A549 (cell line): Measurements from ENCODE around the gene MGRN1.

Experiments
- BHLHE40 ChIP-seq: IDR thresholded peaks from 2 replicates; pipeline ENCODE4 v1.6.1; 2012; ENCODE audit warnings: low read depth, low read length, inconsistent platforms
- CTCF ChIP-seq: fragments of >200 bp; sonication (Bioruptor Twin); formaldehyde crosslinking; IDR thresholded peaks from 3 replicates; pipeline ENCODE4 v1.5.1; 2016
- EP300 ChIP-seq, 2 experiments: fragments of >200 bp; sonication (Bioruptor Twin); formaldehyde crosslinking; IDR thresholded peaks; 2 replicates in 1 of 2; 3 replicates in 1 of 2; pipeline ENCODE4 v1.6.1; 2016 to 2017
- MYC ChIP-seq: IDR thresholded peaks from 2 replicates; pipeline ENCODE4 v1.6.1; 2012; ENCODE audit warnings: mild to moderate bottlenecking, inconsistent platforms, low read length, improper control_type of control experiment, borderline replicate concordance
- POLR2A ChIP-seq: IDR thresholded peaks from 2 replicates; pipeline ENCODE4 v1.6.1; 2012; ENCODE audit warnings: mild to moderate bottlenecking, low read length
- RAD21 ChIP-seq, 2 experiments: fragments of >200 bp in 1 of 2; sonication (Bioruptor Twin) in 1 of 2; formaldehyde crosslinking in 1 of 2; IDR thresholded peaks in 1 of 2; conservative IDR thresholded peaks in 1 of 2; 2 replicates in 1 of 2; 3 replicates in 1 of 2; pipeline ENCODE4 v1.6.1; 2012 to 2018; ENCODE audit warnings: inconsistent platforms in 1 of 2
- REST ChIP-seq: fragments of 200-600 bp; sonication (generic); IDR thresholded peaks from 2 replicates; pipeline ENCODE4 v1.6.1; 2016; ENCODE audit warnings: antibody characterized with exemption, mild to moderate bottlenecking, moderate library complexity
- RFX5 ChIP-seq: fragments of 450-650 bp; IDR thresholded peaks from 2 replicates; pipeline ENCODE4 v1.7.1; 2014; ENCODE audit warnings: antibody characterized with exemption, mild to moderate bottlenecking, moderate library complexity
- RNF2 ChIP-seq: fragments of 200-600 bp; sonication (generic); IDR thresholded peaks from 2 replicates; pipeline ENCODE4 v1.6.1; 2016; ENCODE audit warnings: low read depth, mild to moderate bottlenecking, antibody characterized with exemption, moderate library complexity, borderline replicate concordance
- SMC3 ChIP-seq: fragments of >200 bp; sonication (Bioruptor Twin); formaldehyde crosslinking; IDR thresholded peaks from 3 replicates; pipeline ENCODE4 v1.6.1; 2018; ENCODE audit warnings: inconsistent platforms
- TP53 ChIP-seq: fragments of 250-450 bp; sonication (Bioruptor Pico); IDR thresholded peaks from 2 replicates; pipeline ENCODE4 v1.5.0; 2021; ENCODE audit warnings: mild to moderate bottlenecking, moderate library complexity

GRCh38 chr16:4700380-4700996, 75.9 kb downstream of the MGRN1 start:
- TF ChIP-seq TP53 (CRISPR knock-in tag) (no peak), CTCF (no peak), RNF2 (no peak), POLR2A (no peak), RAD21 (conservative IDR thresholded peaks at IDR 0.05 in 1 of 2, IDR thresholded peaks at IDR 0.05 in 1 of 2) (no peak), BHLHE40 (no peak), SMC3 (no peak), EP300 (IDR thresholded peaks at IDR 0.05) (no peak), RFX5 (no peak), REST (no peak), MYC (no peak)
